ENCODE results near the gene USP6NL.
A peak's percentile ranks its signal among the peaks of the same experiment; 100 is the strongest.

The USP6NL gene

GRCh38 chr10:11560076-11560709, 51.3 kb downstream of the USP6NL start:
- no peak overlapping the region for H3K27ac Mint-ChIP-seq
- H3K9me3 Mint-ChIP-seq: no peaks in the 10 kb centered on the region
- H3K4me1 Mint-ChIP-seq (ENCODE audit: low read depth): peaks cover 3% of the 10 kb centered on the region
- no peak overlapping the region for H3K4me3 Mint-ChIP-seq
- no peaks in the 10 kb centered on the region for H3K36me3 Mint-ChIP-seq (ENCODE audit: low read depth)
- peaks cover 5% of the 10 kb centered on the region for H3K27me3 Mint-ChIP-seq (ENCODE audit: low read depth)

DNA sequence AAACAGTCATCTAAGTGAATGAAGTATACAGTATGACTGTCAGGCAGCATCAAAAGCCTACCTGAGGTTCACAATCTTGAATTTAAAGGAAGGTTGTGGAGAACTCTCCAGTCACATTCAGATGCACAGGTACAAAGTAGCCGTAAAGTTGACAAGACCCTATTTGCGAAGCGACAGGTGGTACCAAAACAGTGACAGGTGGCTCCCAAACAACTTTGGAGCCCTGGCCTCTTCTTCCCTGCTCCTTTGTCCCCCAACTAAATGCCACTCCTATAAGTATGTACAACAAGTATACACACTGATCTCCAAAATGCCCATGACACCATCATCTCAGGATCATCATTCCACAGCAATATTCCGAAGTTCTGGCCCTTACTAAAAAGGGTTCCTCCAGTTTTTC, 53.5 kb downstream of the USP6NL start:
- Mint-ChIP-seq H3K27ac (no peak overlapping the region), H3K4me3 (no peak overlapping the region), H3K9me3 (no peaks in the 10 kb centered on the region), H3K27me3 (ENCODE audit: low read depth) (peaks cover 5% of the 10 kb centered on the region), H3K36me3 (ENCODE audit: low read depth) (no peaks in the 10 kb centered on the region), H3K4me1 (ENCODE audit: low read depth) (peaks cover 15% of the 10 kb centered on the region)

DNA sequence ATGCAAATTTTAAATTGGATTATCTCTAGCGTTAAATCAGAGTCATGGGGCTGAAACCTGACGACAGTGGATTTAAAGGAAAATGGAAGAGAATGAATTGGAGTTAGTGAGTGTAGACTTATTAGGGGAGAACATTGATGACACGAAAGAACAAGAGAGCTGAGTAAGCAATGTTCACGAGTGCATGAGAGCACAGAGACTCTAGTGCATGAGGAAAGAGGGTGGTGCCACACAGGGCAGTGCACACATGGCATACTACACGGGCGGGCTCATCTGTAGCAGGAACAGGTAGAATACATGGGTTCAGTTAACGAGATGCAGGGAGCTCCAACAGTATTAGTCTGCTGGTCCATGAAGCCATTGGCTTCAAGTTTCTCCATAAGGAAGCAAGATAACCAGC, 53.9 kb downstream of the USP6NL start:
- Mint-ChIP-seq H3K36me3 (ENCODE audit: low read depth) (no peaks in the 10 kb centered on the region), H3K4me3 (no peak overlapping the region), H3K27ac (no peak overlapping the region), H3K9me3 (no peaks in the 10 kb centered on the region), H3K27me3 (ENCODE audit: low read depth) (peaks cover 5% of the 10 kb centered on the region), H3K4me1 (ENCODE audit: low read depth) (peaks cover 15% of the 10 kb centered on the region)

- H3K9me3 Mint-ChIP-seq: no peaks in the 10 kb centered on the region
- peaks cover 19% of the 10 kb centered on the region for H3K4me1 Mint-ChIP-seq (ENCODE audit: low read depth)
- no peak overlapping the region for H3K27ac Mint-ChIP-seq
- H3K4me3 Mint-ChIP-seq: no peak overlapping the region
- no peaks in the 10 kb centered on the region for H3K36me3 Mint-ChIP-seq (ENCODE audit: low read depth)
- H3K27me3 Mint-ChIP-seq (ENCODE audit: low read depth): peaks cover 5% of the 10 kb centered on the region
Observed at GRCh38 chr10:11555556-11555955, 55.9 kb downstream of the USP6NL start.

GRCh38 chr10:11553773-11554381, 57.6 kb downstream of the USP6NL start:
- H3K4me3 Mint-ChIP-seq: no peak overlapping the region
- peaks cover 19% of the 10 kb centered on the region for H3K4me1 Mint-ChIP-seq (ENCODE audit: low read depth)

GRCh38 chr10:11551916-11552602, 59.4 kb downstream of the USP6NL start:
- H3K27me3 Mint-ChIP-seq (ENCODE audit: low read depth): peaks cover 9% of the 10 kb centered on the region
- no peaks in the 10 kb centered on the region for H3K9me3 Mint-ChIP-seq
- H3K4me1 Mint-ChIP-seq (ENCODE audit: low read depth): peaks cover 19% of the 10 kb centered on the region
- no peak overlapping the region for H3K4me3 Mint-ChIP-seq
- H3K36me3 Mint-ChIP-seq (ENCODE audit: low read depth): no peaks in the 10 kb centered on the region
- H3K27ac Mint-ChIP-seq: no peak overlapping the region

More at GRCh38 chr10:11553773-11554381, 57.6 kb downstream of the USP6NL start:
- no peaks in the 10 kb centered on the region for H3K9me3 Mint-ChIP-seq
- no peaks in the 10 kb centered on the region for H3K36me3 Mint-ChIP-seq (ENCODE audit: low read depth)
- peak overlapping the region; percentile 13 for H3K27ac Mint-ChIP-seq
- peaks cover 5% of the 10 kb centered on the region for H3K27me3 Mint-ChIP-seq (ENCODE audit: low read depth)

- peaks cover 16% of the 10 kb centered on the region for H3K4me1 Mint-ChIP-seq (ENCODE audit: low read depth)
- no peak overlapping the region for H3K27ac Mint-ChIP-seq
- H3K27me3 Mint-ChIP-seq (ENCODE audit: low read depth): peaks cover 4% of the 10 kb centered on the region
- H3K36me3 Mint-ChIP-seq (ENCODE audit: low read depth): no peaks in the 10 kb centered on the region
- no peaks in the 10 kb centered on the region for H3K9me3 Mint-ChIP-seq
- no peak overlapping the region for H3K4me3 Mint-ChIP-seq
Observed at GRCh38 chr10:11551104-11551503, 60.3 kb downstream of the USP6NL start.

DNA sequence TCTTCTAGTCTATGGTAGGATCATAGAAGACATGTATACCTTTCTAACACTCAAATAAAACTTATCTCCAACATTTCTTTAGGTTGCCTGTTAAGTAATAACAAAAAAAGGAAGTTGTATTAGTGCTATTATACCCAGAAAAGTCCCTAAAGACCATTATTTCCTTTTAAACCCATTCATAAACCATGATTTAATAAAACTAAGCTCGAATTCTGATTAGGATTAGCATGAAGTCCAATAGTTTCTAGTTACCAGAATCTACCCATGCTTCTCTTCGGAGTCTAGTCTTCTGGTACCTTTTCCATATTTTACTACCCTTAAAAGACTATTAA, 62.7 kb downstream of the USP6NL start:
- H3K27me3 Mint-ChIP-seq (ENCODE audit: low read depth): peaks cover 4% of the 10 kb centered on the region
- H3K4me3 Mint-ChIP-seq: no peak overlapping the region
- H3K9me3 Mint-ChIP-seq: no peaks in the 10 kb centered on the region
- H3K36me3 Mint-ChIP-seq (ENCODE audit: low read depth): no peaks in the 10 kb centered on the region
- H3K27ac Mint-ChIP-seq: no peak overlapping the region
- peaks cover 8% of the 10 kb centered on the region for H3K4me1 Mint-ChIP-seq (ENCODE audit: low read depth)

GRCh38 chr10:11548065-11548767, 63.2 kb downstream of the USP6NL start:
- no peak overlapping the region for H3K27ac Mint-ChIP-seq
- peaks cover 4% of the 10 kb centered on the region for H3K27me3 Mint-ChIP-seq (ENCODE audit: low read depth)
- H3K4me1 Mint-ChIP-seq (ENCODE audit: low read depth): peaks cover 4% of the 10 kb centered on the region
- no peaks in the 10 kb centered on the region for H3K36me3 Mint-ChIP-seq (ENCODE audit: low read depth)
- no peak overlapping the region for H3K4me3 Mint-ChIP-seq
- no peaks in the 10 kb centered on the region for H3K9me3 Mint-ChIP-seq

DNA sequence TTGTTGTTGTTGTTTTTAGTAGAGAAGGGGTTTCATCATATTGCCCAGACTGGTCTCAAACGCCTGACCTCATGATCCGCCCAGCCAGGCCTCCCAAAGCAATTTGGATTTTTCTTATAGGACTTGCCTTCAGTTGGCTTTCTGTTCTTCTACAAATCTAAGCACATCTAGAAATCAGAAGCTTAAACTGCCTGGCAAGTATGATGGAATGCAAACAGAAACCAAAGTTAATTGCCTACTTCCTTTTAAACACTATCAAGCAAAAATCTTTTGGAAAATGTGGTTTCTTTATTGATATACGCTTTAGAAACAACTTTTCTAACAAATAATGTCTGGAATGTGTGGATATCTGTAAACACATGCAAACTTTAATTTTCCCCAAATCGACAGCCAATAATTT, 64.9 kb downstream of the USP6NL start:
- no peak overlapping the region for H3K27ac Mint-ChIP-seq

GRCh38 chr10:11541296-11541695, 70.2 kb downstream of the USP6NL start:
- H3K4me3 Mint-ChIP-seq: no peak overlapping the region
- no peaks in the 10 kb centered on the region for H3K9me3 Mint-ChIP-seq
- H3K4me1 Mint-ChIP-seq (ENCODE audit: low read depth): peaks cover 2% of the 10 kb centered on the region

More for the DNA sequence above, 64.9 kb downstream of the USP6NL start:
- Mint-ChIP-seq H3K9me3 (no peaks in the 10 kb centered on the region), H3K36me3 (ENCODE audit: low read depth) (no peaks in the 10 kb centered on the region), H3K4me1 (ENCODE audit: low read depth) (no peaks in the 10 kb centered on the region), H3K27me3 (ENCODE audit: low read depth) (peaks cover 4% of the 10 kb centered on the region), H3K4me3 (no peak overlapping the region)

GRCh38 chr10:11539191-11539868, 72.1 kb downstream of the USP6NL start:
- peaks cover 2% of the 10 kb centered on the region for H3K4me1 Mint-ChIP-seq (ENCODE audit: low read depth)
- no peak overlapping the region for H3K27ac Mint-ChIP-seq
- H3K4me3 Mint-ChIP-seq: no peak overlapping the region

More at GRCh38 chr10:11541296-11541695, 70.2 kb downstream of the USP6NL start:
- H3K27me3 Mint-ChIP-seq (ENCODE audit: low read depth): peaks cover 6% of the 10 kb centered on the region
- H3K27ac Mint-ChIP-seq: no peak overlapping the region
- no peaks in the 10 kb centered on the region for H3K36me3 Mint-ChIP-seq (ENCODE audit: low read depth)

GRCh38 chr10:11538834-11539190, 72.6 kb downstream of the USP6NL start:
- no peak overlapping the region for H3K27ac Mint-ChIP-seq
- peaks cover 2% of the 10 kb centered on the region for H3K4me1 Mint-ChIP-seq (ENCODE audit: low read depth)
- peaks cover 20% of the 10 kb centered on the region for H3K27me3 Mint-ChIP-seq (ENCODE audit: low read depth)
- no peak overlapping the region for H3K4me3 Mint-ChIP-seq
- H3K36me3 Mint-ChIP-seq (ENCODE audit: low read depth): no peaks in the 10 kb centered on the region
- no peaks in the 10 kb centered on the region for H3K9me3 Mint-ChIP-seq

More at GRCh38 chr10:11539191-11539868, 72.1 kb downstream of the USP6NL start:
- Mint-ChIP-seq H3K27me3 (ENCODE audit: low read depth) (peaks cover 16% of the 10 kb centered on the region), H3K36me3 (ENCODE audit: low read depth) (no peaks in the 10 kb centered on the region), H3K9me3 (no peaks in the 10 kb centered on the region)

DNA sequence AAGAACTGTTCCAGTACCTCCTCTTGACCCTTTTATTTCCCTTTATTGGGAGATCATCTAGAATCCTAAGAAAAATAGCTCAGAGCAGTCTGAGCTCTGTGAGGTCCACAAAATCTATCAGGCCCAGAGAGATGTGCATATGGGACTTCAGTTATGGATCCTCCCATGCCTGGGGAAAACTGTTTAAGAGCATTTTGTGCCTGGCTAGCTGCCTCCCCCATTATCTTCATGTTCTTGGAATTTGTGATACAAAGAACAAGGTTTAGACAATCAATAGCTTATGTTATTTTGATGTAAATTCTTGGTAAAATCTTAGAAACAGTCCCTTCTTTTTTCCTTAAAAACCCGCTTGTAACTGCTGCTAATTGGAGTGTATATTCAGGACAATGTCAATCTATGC, 75.2 kb downstream of the USP6NL start:
- Mint-ChIP-seq H3K36me3 (ENCODE audit: low read depth) (no peaks in the 10 kb centered on the region), H3K4me3 (no peak overlapping the region), H3K27me3 (ENCODE audit: low read depth) (peaks cover 26% of the 10 kb centered on the region), H3K4me1 (ENCODE audit: low read depth) (peaks cover 2% of the 10 kb centered on the region), H3K27ac (no peak overlapping the region), H3K9me3 (no peaks in the 10 kb centered on the region)
